Measurements from ENCODE around the gene PNO1.

Gene PNO1

GRCh38 chr2:68127358-68128242, 30.1 kb upstream of the PNO1 start:
- H3K36me3 ChIP-seq, result no peaks in the 10 kb centered on the region
- no peak for DNase-seq
- TF ChIP-seq CTCF (IDR thresholded peaks at IDR 0.05; ENCODE audit: low read depth, low read length), result no peak
- H3K9me3 ChIP-seq, result no peaks in the 10 kb centered on the region
- H3K27me3 ChIP-seq, result no peaks in the 10 kb centered on the region
- no peak overlapping the region for H3K4me3 ChIP-seq (ENCODE audit: low read depth, low read length)
- H3K4me1 ChIP-seq, result no peaks in the 10 kb centered on the region

GRCh38 chr2:68134120-68134519, 23.6 kb upstream of the PNO1 start:
- DNase-seq, result no peak
- H3K27me3 ChIP-seq, result no peaks in the 10 kb centered on the region
- H3K4me3 ChIP-seq (ENCODE audit: low read depth, low read length), result no peak overlapping the region
- no peaks in the 10 kb centered on the region for H3K9me3 ChIP-seq
- H3K36me3 ChIP-seq, result no peaks in the 10 kb centered on the region
- no peak for TF ChIP-seq CTCF (IDR thresholded peaks at IDR 0.05; ENCODE audit: low read depth, low read length)
- H3K4me1 ChIP-seq, result no peaks in the 10 kb centered on the region

GRCh38 chr2:68134554-68134953, 23.1 kb upstream of the PNO1 start:
- TF ChIP-seq CTCF (IDR thresholded peaks at IDR 0.05; ENCODE audit: low read depth, low read length), result no peak
- H3K4me3 ChIP-seq (ENCODE audit: low read depth, low read length), result no peak overlapping the region
- no peaks in the 10 kb centered on the region for H3K9me3 ChIP-seq
- DNase-seq, result no peak
- H3K4me1 ChIP-seq, result no peaks in the 10 kb centered on the region
- no peaks in the 10 kb centered on the region for H3K36me3 ChIP-seq
- no peaks in the 10 kb centered on the region for H3K27me3 ChIP-seq

- Histone ChIP-seq H3K9me3 (no peaks in the 10 kb centered on the region), H3K27me3 (no peaks in the 10 kb centered on the region), H3K4me3 (ENCODE audit: low read depth, low read length) (no peak overlapping the region), H3K36me3 (no peaks in the 10 kb centered on the region), H3K4me1 (no peaks in the 10 kb centered on the region)
- TF ChIP-seq CTCF (IDR thresholded peaks at IDR 0.05; ENCODE audit: low read depth, low read length), result no peak
- no peak for DNase-seq
Observed at GRCh38 chr2:68135448-68136320, 22.0 kb upstream of the PNO1 start.

- Histone ChIP-seq H3K9me3 (no peaks in the 10 kb centered on the region), H3K4me3 (ENCODE audit: low read depth, low read length) (no peak overlapping the region), H3K4me1 (no peaks in the 10 kb centered on the region), H3K27me3 (no peaks in the 10 kb centered on the region), H3K36me3 (no peaks in the 10 kb centered on the region)
- no peak for TF ChIP-seq CTCF (IDR thresholded peaks at IDR 0.05; ENCODE audit: low read depth, low read length)
- no peak for DNase-seq
Observed at GRCh38 chr2:68141875-68142274, 15.8 kb upstream of the PNO1 start.

Measured in BE2C (cell line).